Hematopoietic multipotent progenitor cell treated with erythropoietin and hydrocortisone succinate and interleukin-3 and kit ligand, for 17 days (in vitro differentiated cells): ENCODE results near the gene IL36G.
"Not testable (repeated sequence)": the region's sequence is repeated elsewhere in the genome, so short reads cannot be mapped to it uniquely, and the experiment has no call there.

Source experiments
- DNase-seq: peaks from one replicate; pipeline ENCODE4 v3.0.0-alpha.2; 2015; ENCODE audit warnings: low spot score

The IL36G gene

DNA sequence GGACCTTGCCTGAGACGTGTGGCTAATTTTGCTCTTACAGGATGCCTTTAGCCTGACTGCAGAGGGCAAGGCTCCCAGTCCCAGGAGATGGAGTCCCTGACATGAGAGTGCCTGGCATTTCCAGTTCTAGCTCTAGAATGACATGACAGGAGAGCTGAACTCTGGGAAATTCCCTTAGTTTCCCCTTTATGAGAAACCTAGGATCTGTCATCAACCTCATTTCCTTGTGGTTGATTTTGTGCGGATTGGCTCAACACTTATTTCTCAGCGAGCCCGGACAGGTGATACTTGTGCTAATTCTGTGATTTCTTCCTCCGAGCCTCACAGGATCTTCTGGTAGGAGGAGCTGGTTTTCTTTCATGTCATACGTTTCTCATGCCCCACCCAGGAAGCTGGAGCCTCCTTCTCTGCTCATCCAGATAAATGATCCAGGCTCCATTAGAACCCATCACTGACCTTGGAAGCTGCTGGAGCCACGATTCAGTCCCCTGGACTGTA lies at the start of gene IL36G:
TSS of gene IL36G (plus strand) at position 448 of the 498 bp plus-strand sequence. CDS start 633 bp downstream, outside the sequence.
- no peak for DNase-seq

DNA sequence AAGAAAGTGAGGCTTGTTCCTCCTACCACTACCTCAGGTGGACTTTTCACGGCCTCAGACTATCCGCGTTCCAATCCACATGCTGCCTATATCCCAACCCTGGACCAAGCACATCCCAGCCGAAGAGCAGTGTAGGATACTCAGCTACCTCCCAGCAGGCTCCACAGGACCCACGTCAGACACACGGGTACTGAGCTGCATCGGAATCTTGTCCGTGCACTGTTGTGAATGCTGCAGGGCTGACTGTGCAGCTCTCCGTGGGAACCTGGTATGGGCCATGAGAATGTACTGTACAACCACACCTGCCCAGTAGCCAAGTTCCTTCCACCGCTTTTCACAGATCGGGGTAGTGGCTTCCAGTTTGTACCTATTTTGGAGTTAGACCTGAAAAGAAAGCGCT lies 44.5 kb upstream of the IL36G start:
- no peak for DNase-seq

DNA sequence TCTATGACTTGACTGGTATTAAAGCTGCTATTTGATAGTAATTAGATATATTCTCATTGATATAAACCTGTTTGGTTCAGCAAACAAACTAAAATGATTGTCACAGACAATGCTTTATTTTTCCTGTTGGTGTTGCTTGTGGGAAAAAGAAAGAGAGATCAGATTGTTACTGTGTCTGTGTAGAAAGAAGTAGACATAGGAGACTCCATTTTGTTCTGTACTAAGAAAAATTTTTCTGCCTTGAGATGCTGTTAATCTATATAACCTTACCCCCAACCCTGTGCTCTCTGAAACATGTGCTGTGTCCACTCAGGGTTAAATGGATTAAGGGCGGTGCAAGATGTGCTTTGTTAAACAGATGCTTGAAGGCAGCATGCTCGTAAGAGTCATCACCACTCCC lies 43.7 kb upstream of the IL36G start:
- not testable (repeated sequence) for DNase-seq

DNA sequence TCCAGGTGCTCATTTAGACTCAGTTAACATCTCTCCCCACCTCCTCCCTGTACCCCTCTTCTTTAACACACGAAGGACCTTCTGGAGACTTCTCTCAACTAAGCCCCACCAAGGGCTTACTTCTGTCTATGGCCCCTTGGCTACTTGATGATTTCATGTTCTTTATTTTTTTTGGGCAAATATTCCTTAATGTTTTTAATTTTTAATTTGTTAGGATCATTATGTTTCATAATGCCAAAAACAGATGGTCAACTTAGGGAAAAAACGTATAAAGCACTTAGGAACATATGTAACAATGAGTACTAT lies 40.9 kb upstream of the IL36G start:
- no peak for DNase-seq

DNA sequence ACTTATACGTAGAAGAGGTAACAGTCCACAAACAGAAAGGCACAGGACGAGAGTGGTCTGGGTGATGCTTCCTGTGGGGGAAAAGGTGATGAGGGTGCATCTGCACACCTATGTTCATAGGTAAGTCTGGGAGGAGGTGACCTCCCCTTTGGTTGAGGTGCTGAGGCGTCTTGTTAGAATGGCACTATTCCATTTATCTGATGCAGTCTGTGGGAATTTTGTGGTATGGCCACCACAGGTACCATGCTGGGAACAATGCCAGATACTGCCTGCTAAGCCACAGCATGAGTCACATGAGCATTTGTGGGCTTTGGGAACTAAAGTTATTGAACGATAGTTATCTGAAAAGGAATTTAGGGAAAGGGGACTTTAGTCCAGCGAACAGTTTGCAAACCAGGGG lies 38.9 kb upstream of the IL36G start:
- no peak for DNase-seq

DNA sequence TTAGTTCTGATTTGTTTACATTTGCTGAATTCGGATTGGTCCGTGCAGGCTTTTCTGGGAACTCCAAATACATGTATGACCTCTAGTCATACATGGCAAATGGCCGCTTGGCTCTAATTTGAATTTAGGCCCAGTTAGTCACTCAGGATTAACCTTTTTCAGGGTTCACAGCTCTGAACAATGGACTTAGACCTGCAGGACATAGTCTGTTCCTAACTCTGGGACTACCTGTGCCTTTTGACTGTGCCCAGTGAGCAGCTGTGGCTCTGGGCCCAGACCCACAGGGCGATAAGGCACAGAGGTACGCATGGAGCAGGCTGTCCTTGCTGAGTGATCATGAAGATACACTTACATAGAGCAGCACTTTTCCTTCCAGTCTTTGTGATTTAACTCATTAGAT lies 38.4 kb upstream of the IL36G start:
- DNase-seq = no peak

DNA sequence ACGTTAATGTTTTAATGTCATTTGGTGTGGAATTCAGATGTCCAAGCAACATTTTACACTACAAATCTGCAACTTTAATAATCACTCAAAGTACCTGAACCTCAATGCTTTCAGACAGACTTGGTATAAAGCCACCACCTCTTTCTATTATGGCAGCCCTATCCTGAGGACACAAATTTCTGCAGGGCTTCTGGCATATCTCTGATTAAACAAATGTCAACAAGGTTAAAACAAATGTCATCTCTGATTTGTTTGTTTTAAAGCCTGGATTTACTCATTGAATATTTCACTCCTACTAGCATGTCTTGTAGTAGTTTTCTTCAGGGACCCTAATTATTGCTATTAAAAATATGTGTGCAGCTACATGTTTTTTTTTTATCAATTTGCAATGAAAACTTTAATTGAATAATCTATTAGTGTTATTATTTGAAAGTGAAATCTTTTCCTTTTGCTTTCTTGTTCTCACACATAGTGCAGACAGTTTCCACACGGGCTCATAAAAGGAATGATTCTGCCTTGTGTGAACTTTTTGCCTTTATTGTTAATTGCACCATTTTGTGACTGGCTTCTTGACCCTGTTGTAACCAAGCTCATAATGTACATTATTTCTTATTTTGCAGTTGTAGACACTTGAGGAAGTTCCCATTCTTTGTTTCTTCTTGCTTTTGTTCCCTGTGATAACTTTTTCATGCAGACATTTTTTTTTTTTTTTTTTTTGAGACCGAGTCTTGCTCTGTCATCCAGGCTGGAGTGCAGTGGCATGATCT lies 36.8 kb upstream of the IL36G start:
- DNase-seq = no peak

DNA sequence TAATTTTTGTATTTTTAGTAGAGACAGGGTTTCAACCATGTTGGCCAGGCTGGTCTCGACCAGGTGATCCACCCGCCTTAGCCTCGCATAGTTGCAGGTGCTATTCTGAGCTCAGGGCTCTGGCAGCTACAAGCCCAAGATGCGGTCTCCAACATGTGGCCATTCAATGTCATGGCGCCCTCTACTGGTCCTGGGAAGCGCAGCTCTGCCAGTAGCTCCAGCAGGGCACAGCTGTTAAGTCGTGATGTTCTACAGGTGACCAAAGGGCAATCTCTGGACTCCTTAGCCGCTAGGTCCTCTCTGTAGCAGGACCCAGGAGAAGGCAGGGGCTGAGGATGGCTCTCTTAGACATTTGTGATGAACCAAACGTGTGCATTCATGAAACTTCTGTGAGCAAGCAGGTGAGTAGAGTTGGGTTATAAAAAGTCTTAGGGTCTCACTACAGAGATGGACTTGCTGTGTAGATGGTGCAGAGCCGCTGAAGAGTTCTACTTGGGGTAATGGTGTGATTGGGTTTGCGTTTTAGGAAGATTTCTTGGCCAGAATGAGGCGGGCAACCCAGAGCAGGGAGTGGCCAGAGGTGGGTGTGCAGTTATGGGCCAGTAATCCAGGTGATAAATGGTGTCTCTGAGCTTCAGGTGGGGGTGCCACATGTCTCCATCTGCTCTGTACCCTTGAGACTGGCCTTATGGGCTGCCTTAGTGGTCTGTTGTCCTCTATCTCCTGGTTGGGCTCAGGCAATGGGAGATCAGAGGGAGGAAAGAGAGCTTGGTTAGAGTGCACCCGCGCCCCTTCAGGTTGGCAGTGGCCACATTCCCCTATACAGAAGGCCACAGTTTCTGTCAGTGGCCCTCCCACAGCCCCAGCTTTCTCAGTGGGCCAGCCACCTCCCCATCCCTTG lies 35.8 kb upstream of the IL36G start:
- DNase-seq = peak; percentile 42

DNA sequence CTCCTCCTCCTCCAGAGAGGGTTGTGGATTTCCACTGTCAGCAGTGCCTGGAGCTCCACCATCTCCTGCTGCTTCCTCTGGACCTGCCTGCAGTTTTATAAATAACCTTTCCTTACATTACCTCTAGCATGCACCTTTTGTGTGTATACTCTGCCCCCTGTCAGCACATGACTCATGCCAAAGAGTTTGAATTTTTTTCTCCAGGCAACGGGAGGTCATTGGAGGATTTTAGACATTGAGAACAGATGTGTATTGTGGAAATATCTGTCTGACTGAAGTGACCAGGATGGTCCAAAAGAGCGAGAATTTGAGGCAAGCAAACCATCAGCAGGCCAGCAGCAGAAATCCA lies 35.2 kb upstream of the IL36G start:
- DNase-seq = no peak

DNA sequence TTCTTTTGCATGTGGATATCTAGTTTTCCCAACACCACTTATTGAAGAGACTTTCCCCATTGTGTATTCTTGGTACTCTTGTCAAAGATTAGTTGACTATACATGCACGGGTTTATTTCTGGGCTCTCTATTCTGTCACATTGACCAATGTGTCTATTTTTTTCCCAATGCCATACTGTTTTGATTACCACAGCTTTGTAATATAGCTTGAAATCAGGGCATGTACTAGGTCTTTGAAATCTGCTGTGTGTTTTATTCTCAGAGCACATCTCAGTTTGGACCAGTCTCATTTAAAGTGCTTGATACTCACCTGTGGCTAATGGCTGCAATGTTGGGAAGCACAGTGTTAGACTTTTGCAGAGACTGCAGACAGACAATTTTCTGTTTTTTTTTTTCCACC lies 32.8 kb upstream of the IL36G start:
- DNase-seq = no peak

DNA sequence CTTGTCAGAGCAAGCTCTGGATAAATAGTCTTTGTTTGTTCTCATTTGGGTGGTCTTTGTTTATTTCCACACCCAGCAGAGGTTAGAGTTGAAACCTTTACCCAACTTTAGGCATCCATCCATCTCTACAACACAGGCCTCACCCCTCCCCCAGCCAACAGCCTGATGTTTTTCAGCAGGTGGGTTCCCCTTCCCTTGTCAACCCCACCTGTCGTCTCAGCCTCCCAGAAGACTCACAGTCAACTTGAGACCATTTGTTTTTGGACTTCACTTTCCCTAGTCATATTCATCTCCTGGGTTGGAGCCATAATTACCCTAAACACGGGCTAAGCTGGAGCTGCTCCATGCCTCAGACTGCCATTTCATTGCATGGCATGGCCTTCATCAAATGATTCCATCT lies 31.7 kb upstream of the IL36G start:
- DNase-seq = no peak

DNA sequence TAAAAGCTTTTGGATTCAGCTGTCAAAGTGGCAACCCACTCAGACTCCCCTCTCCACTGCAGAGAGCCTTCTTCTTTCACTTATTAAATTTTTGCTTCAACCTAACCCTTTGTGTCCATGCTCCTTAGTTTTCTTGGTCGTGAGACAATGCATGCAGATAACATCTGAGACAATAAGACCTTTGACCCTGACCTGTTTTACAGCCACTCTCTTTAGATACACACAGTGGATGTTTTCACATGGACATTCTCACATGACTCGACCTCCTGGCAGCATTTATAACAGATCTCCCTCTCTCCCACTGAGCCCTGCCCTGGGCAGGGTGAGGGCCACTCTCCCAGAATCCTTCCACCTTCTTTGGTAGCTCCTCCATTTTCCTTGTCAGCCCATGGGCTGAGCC lies 30.4 kb upstream of the IL36G start:
- no peak for DNase-seq

DNA sequence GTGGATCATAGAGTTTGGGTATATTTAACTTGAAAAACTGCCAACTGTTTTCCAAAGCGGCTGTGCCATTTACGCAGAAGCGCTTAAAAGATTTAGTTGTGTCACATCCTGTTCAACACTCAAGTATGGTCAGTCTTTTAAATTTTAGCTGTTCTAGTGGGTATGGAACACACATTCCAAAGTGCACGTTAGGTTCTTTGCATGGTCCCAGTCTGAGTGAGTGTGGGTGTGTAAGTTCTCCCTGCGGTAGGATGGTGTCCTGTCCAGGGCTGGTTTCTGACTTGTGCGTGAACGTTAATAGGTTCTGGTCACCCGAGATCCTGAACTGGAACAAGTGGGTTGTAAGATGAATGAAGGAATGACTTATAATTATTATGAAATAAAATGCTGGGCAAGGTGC lies 28.4 kb upstream of the IL36G start:
- no peak for DNase-seq

DNA sequence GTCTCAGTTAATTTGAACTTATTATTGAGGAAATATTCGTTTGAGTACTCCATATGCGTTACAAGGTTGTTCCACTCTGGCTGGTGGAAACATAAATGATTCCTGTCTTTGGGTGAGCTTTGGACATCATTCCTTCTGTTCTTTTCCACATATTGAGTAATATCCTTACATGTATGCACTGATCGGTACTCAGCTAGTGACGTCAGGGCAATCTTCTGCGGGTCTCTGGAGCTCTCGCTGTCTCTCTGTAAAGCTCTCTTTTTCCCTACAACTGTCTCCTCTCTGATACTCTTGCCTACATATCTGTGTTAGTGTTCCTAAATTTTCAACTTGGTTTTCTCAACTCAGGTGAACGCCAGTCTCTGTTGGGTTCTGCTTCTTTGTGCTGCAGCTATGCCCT lies 23.4 kb upstream of the IL36G start:
- no peak for DNase-seq

DNA sequence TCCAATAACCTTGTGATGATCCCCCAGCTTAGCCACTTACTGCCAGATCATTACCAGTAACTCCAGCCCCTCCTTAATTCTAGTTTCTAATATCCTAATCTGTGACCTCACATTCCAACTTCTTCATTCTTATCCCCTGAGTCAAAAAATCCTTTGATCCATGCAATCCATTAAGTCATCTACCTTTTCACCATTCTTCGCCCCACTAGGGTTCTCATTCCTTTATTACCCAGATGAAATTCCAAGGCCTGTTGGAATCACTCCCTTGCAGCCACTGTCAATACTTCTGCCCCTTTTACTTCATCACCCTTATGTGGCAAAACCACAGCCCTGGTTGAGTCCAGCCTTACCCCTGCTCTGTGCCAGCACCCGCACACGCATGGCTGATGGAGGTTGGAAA lies 20.3 kb upstream of the IL36G start:
- no peak for DNase-seq

DNA sequence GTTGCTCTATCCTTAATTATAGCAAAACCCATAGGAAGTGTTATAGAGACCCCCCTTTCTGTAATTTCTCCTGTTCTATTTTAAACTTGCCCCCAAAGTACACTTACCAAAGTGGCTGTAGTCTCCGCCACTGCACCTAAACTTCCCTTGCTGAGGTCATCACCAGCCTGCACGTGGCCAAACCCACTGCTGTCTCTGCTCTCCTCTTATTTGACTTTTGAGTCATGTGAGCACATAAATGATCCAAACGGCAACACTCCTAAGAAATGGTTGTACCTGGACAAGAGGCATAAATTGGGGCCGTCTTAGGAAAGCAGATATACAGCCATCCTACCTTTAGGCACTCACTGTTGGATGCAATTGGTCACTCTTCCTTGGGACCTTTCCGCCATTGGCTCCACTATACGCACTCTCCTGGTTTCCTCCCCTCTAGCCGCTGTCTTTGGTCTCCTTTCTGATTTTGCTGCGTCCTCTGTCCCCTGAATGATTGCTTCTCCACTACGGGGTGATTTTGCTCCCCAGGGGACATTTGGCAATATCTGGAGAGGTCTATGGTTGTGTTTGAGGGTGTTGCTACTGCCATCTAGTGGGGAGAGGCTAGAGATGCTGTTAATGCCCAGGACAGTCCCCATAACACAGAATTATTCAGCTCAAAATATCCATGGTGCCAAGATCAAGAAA lies 19.2 kb upstream of the IL36G start:
- peak; percentile 54 for DNase-seq

DNA sequence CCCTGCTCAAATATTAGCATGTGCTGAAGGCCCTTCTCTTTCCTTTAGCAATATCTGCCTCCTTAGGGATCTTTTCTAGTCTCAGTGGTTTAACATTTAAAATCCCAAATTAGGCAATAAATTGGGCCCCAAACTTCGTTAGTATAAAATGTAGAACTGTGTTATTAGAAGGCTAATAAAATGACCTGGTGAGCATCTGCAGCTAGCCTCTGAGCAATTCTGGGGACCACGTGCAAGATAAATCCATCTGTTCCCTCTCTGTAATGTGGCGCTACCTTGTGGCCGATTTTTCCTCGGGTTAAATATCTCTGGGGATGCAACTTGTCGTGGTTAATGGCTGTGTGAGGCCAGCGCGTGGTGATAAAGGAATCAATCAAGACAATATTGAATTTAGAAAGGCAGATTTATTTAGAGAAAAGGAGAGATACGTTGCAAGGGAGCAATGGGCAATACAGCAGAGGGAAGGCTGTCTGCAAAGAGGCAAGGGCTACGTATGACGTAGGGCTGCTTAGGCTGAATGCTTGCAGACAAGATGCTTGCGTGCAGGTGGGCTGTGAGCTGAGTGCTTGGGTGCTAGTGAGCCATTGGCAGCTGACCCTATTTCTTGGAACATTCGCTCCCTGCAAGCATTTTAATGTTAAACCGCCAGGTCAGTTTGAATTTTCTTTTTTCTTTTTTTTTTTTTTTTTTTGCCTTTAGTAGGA lies 18.5 kb upstream of the IL36G start:
- DNase-seq = no peak

DNA sequence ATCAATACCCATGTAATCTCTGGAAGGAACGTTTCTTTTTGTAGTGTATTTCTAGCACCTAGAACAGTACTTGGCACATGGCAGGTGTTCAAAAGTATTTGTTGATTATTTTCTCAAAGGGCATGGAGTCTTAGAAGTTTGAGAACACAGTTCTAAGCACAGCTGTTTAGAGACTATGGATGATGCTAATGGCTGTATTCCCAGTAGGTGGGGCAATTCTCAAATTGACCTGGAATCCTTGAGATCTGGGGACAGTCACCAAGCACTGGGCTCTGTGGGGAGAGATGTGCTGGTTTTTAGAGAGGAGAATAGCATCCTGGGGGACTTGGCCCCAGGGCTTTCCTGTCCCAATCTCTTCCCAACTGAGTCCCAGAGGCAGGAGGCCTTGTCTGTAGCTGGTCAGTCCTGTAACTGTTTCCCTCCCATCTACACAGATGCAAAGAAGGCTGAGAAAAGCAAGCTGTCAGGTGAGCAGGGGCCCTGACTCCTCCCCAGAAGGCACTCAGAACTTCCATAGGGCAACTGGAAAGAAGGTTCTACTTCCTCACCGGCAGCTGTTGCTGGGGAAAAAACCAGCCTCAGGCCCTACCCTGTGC lies 17.5 kb upstream of the IL36G start:
- no peak for DNase-seq

DNA sequence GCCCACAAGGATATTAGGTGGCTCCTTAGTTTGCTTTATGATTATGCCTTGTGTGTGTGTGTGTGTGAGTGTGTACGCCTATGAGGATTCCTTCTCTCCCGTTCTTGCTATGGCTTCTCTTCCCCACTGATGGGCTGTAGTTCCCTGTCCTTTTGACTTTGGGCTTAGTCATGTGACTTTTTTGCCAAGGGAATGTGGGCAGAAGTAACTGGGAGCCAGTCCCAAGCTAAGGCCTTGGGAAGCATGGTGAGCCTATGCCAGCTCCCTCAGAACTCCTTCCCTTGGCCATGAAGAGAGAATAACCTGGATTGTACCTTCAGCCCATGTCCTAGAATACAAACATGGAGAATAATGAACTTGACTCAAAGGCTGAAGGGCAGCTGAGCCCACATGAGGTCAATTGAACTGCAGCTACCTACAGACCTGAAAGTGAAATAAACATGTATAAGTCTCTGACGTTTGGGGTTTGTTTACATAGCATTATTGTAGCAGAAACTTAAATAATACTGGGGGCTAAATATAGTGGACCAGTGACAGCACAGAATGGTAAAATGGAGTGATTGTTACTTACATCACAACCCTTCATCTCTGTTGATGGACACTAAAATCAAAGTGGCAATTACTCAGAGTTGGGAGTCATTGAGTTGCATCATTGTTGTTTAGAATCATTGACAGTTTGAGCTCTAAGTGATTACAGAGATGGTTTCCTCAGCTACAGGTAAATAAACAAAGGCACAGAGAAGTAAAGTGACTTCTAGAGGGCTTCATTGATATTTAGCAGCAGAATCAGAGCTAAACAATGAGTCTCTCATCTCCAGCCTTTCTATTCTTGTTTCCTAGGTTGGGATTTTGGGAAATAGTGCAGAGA lies 15.3 kb upstream of the IL36G start:
- no peak for DNase-seq

DNA sequence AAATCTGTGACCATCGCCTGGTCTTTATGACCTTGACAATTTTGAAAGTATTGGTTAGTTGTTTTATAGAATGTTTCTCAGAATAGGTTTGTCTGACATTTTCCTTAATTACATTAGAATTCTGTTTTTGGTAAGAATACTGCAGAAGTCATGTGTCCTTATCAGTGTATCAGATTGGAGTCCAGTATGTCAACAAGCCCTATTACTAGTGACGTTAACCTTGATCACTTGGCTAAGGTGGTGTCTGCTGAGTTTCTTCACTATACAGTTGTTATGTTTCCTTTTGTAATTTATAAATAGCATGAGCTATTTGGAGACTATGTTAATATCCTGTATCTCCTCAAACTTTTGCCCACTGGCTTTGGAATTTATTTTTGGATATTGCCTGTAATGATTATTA lies 10.8 kb upstream of the IL36G start:
- no peak for DNase-seq
